GM21825 (cell line): ENCODE data around the gene MAP4K5.

Source experiments
- ATAC-seq: cut with Tn5 transposase; IDR thresholded peaks from one replicate; pipeline ENCODE4 v1.9.1; 2021; ENCODE audit warnings: mild to moderate bottlenecking, moderate library complexity; ENCODE audit not compliant: unreplicated experiment

MAP4K5 gene

GRCh38 chr14:50373959-50374358 lies 158.4 kb downstream of the MAP4K5 start:
- ATAC-seq = no peak

- ATAC-seq = no peak
Measured at GRCh38 chr14:50371546-50371945, 160.8 kb downstream of the MAP4K5 start.
